Activated CD4-positive, CD25-positive, alpha-beta regulatory T cell (primary cell): ENCODE results near the gene DOLPP1.

Source experiments
- DNase-seq, 4 experiments: peaks; one replicate each; lab custom pipeline; 2025; lab: John Stamatoyannopoulos, UW

The DOLPP1 gene

GRCh38 chr9:129139233-129139992 lies 58.5 kb downstream of the DOLPP1 start:
- DNase-seq: peak; percentile 35 to 45 (median 41)

DNA sequence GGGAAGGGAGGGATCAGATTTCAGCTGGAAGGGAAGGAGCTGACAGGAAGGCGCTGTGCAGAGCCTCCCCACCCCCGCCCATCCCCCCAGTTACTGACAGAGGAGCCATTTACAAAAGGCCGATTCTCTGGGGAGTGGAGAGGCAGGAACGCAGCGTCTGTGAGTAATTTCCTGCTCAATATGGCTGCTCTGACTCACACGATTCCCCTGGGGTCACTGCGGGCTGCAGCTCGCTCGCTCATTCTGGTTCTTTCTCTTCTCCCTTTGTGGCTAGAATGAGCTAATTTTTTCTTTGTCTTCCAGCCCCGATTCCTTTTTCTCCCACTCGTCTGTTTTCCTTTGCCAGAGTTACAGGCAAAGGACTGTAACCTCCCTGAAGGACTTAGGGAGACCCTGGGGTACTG lies 59.1 kb downstream of the DOLPP1 start:
- DNase-seq: peak; percentile 44 to 62 (median 58)
